CD4-positive, alpha-beta memory T cell (primary cell): ENCODE results near the gene PTCH1. TPM values are rescaled to one million over a fixed set of nuclear protein-coding genes. Genes with fewer than 3 reads are reported as not detected.

Experiments
- CTCF ChIA-PET: fragments of 350-600 bp; sonication (Branson Sonifier 250); formaldehyde crosslinking; loops from one replicate; lab custom pipeline; 2021; ENCODE audit warnings: inconsistent platforms; ENCODE audit not compliant: partially characterized antibody; lab: Charles Lee
- POLR2A ChIA-PET: fragments of 350-600 bp; sonication (Branson Sonifier 250); formaldehyde crosslinking; loops from one replicate; lab custom pipeline; 2021; ENCODE audit not compliant: partially characterized antibody; lab: Charles Lee
- DNase-seq, 5 donors: peaks; one replicate each; pipeline versions ENCODE4 v3.0.0 to v3.0.0-alpha.2; 2020 to 2022; ENCODE audit warnings: mixed read lengths in 1 of 5
- H3K27ac ChIP-seq: one replicate; pipeline ENCODE4 v1.7.0; 2013; ENCODE audit warnings: low read depth, low read length
- H3K27me3 ChIP-seq: 2 replicates; pipeline ENCODE4 v1.7.0; 2013; ENCODE audit warnings: mild to moderate bottlenecking, low read length, moderate library complexity; ENCODE audit not compliant: insufficient read depth
- H3K36me3 ChIP-seq: 2 replicates; pipeline ENCODE4 v1.7.0; 2013; ENCODE audit warnings: mild to moderate bottlenecking, low read length, moderate library complexity; ENCODE audit not compliant: insufficient read depth
- H3K4me1 ChIP-seq: 2 replicates; pipeline ENCODE4 v1.7.0; 2013; ENCODE audit warnings: mild to moderate bottlenecking, low read length, moderate library complexity; ENCODE audit not compliant: insufficient read depth
- H3K4me3 ChIP-seq, 2 donors: one replicate each; pipeline ENCODE4 v1.7.0; 2013; ENCODE audit warnings: low read length in 2 of 2, mild to moderate bottlenecking in 1 of 2
- H3K9me3 ChIP-seq, 2 donors: one replicate each; pipeline ENCODE4 v1.7.0; 2013; ENCODE audit warnings: low read length in 2 of 2, control low read depth in 1 of 2; ENCODE audit not compliant: control insufficient read depth in 1 of 2
- H3K27ac Mint-ChIP-seq, 7 donors: one replicate each; pipeline ENCODE4 v1.8.0; 2020 to 2021; ENCODE audit warnings: mixed read lengths in 7 of 7, mild to moderate bottlenecking in 6 of 7, inconsistent platforms in 3 of 7, moderate library complexity in 3 of 7
- H3K27me3 Mint-ChIP-seq, 2 donors: one replicate each; pipeline ENCODE4 v1.8.0; 2020 to 2021; ENCODE audit warnings: mixed read lengths in 2 of 2
- H3K36me3 Mint-ChIP-seq, 2 donors: one replicate each; pipeline ENCODE4 v1.8.0; 2020 to 2021; ENCODE audit warnings: mixed read lengths in 2 of 2, inconsistent platforms in 1 of 2, mild to moderate bottlenecking in 1 of 2
- H3K4me1 Mint-ChIP-seq, 4 donors: one replicate each; pipeline ENCODE4 v1.8.0; 2020 to 2021; ENCODE audit warnings: mixed read lengths in 4 of 4, mild to moderate bottlenecking in 1 of 4
- H3K4me3 Mint-ChIP-seq, 8 donors: one replicate each; pipeline ENCODE4 v1.8.0; 2020 to 2021; ENCODE audit warnings: mixed read lengths in 8 of 8, mild to moderate bottlenecking in 7 of 8, moderate library complexity in 6 of 8, inconsistent platforms in 3 of 8
- H3K9me3 Mint-ChIP-seq, 8 donors: one replicate each; pipeline ENCODE4 v1.8.0; 2020 to 2021; ENCODE audit warnings: mixed read lengths in 8 of 8, mild to moderate bottlenecking in 5 of 8, inconsistent platforms in 3 of 8, moderate library complexity in 1 of 8
- intact Hi-C: fragments of 100-400 bp; cut with micrococcal nuclease; formaldehyde crosslinking; loops from one replicate; pipeline ENCODE4 v1.15.1; 2023
- polyA plus RNA-seq, 2 donors: library from polyadenylated mRNA; unstranded; fragments of 300-500 nt; fragmentation: Illumina TruSeq; gene quantifications; one replicate each; pipeline ENCODE4 v1.2.3, GENCODE V29; 2021
- total RNA-seq, 2 experiments: library from RNA; stranded (reverse); gene quantifications; one replicate each; pipeline ENCODE4 v1.2.3, GENCODE V29; 2021

Gene PTCH1
- total and polyA plus RNA-seq, 4 experiments from 2014 or later, result 2.7 to 23.0 (median 16.2) TPM

GRCh38 chr9:95407524-95407923 lies 109.2 kb downstream of the PTCH1 start:
- CTCF ChIA-PET, result no interaction called here

GRCh38 chr9:95406121-95406520 lies 110.7 kb downstream of the PTCH1 start:
- H3K4me3 ChIP-seq, result no peak overlapping the region
- POLR2A ChIA-PET, result no interaction called here

More at GRCh38 chr9:95407524-95407923, 109.2 kb downstream of the PTCH1 start:
- POLR2A ChIA-PET, result no interaction called here
- no peak for DNase-seq
- no peaks in the 10 kb centered on the region for H3K36me3 ChIP-seq
- intact Hi-C loops, result no loop called here
- peaks cover 0 to 4% (median 0%) of the 10 kb centered on the region in 8 donors for H3K9me3 Mint-ChIP-seq
- H3K4me1 Mint-ChIP-seq, result no peaks in the 10 kb centered on the region
- no peaks in the 10 kb centered on the region for H3K27me3 ChIP-seq
- H3K9me3 ChIP-seq, result no peaks in the 10 kb centered on the region
- no peak overlapping the region for H3K27ac Mint-ChIP-seq
- no peak overlapping the region for H3K4me3 Mint-ChIP-seq
- H3K27ac ChIP-seq, result no peak overlapping the region
- H3K27me3 Mint-ChIP-seq, result peaks cover 9 to 12% of the 10 kb centered on the region in 2 donors
- H3K4me3 ChIP-seq, result no peak overlapping the region
- no peaks in the 10 kb centered on the region for H3K4me1 ChIP-seq
- H3K36me3 Mint-ChIP-seq, result no peaks in the 10 kb centered on the region

GRCh38 chr9:95399261-95399660 lies 117.5 kb downstream of the PTCH1 start:
- no peaks in the 10 kb centered on the region for H3K36me3 ChIP-seq
- H3K36me3 Mint-ChIP-seq, result peaks cover 0 to 5% of the 10 kb centered on the region in 2 donors
- no peak for DNase-seq
- H3K4me3 Mint-ChIP-seq, result no peak overlapping the region
- H3K27ac Mint-ChIP-seq, result no peak overlapping the region
- ChIA-PET CTCF (no interaction called here), POLR2A (no interaction called here)
- intact Hi-C loops, result no loop called here
- no peaks in the 10 kb centered on the region for H3K9me3 ChIP-seq
- no peaks in the 10 kb centered on the region for H3K4me1 Mint-ChIP-seq
- no peak overlapping the region for H3K4me3 ChIP-seq
- H3K4me1 ChIP-seq, result no peaks in the 10 kb centered on the region
- H3K9me3 Mint-ChIP-seq, result peaks cover 5 to 32% (median 10%) of the 10 kb centered on the region in 8 donors
- H3K27me3 Mint-ChIP-seq, result peaks cover 9 to 13% of the 10 kb centered on the region in 2 donors
- H3K27me3 ChIP-seq, result no peaks in the 10 kb centered on the region
- no peak overlapping the region for H3K27ac ChIP-seq

More at GRCh38 chr9:95406121-95406520, 110.7 kb downstream of the PTCH1 start:
- H3K4me1 Mint-ChIP-seq, result no peaks in the 10 kb centered on the region
- H3K4me3 Mint-ChIP-seq, result no peak overlapping the region
- no peak for DNase-seq
- no peak overlapping the region for H3K27ac Mint-ChIP-seq
- peaks cover 9 to 12% of the 10 kb centered on the region in 2 donors for H3K27me3 Mint-ChIP-seq
- no peaks in the 10 kb centered on the region for H3K9me3 ChIP-seq
- no peaks in the 10 kb centered on the region for H3K27me3 ChIP-seq
- no peaks in the 10 kb centered on the region for H3K4me1 ChIP-seq
- intact Hi-C loops, result no loop called here
- no peak overlapping the region for H3K27ac ChIP-seq
- no peaks in the 10 kb centered on the region for H3K36me3 Mint-ChIP-seq
- CTCF ChIA-PET, result no interaction called here
- no peaks in the 10 kb centered on the region for H3K36me3 ChIP-seq
- peaks cover 0 to 7% (median under 1%) of the 10 kb centered on the region in 8 donors for H3K9me3 Mint-ChIP-seq

Other genes starting within 250 kb of the PTCH1 start
- gene FANCC, start 199.3 kb downstream of the PTCH1 start, total RNA-seq, result 1 to 10 TPM; 4.4 to 4.9 TPM
- gene FANCC, start 199.3 kb downstream of the PTCH1 start, polyA plus RNA-seq, result 1 to 10 TPM in 1 of 2 donors, under 1 TPM in 1; 0.77 to 2.8 TPM